ENCODE measurements around the gene VEGFC.

VEGFC gene

DNA sequence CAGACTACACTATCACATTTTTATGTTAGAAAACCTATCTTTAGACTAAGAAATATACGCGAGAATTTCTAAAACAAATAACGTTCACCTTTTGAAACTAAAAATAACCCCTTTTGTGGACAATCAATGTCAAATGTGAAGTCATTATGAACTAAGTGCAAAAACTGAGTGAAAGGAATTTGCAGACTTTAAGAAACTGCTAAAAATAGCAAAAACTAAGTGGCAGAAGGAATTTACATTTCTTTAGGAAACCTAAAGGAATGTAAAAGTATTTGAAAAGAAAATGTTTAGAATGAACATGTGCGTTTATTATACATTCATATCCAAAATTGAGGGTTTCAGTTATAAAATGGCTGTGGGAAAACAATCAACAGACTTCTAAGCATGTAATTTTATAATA lies 58.3 kb downstream of the VEGFC start:
- no peak overlapping the region for H3K4me3 ChIP-seq (ENCODE audit: low read length)
- no peak overlapping the region for H3K27ac ChIP-seq (ENCODE audit: low read length)
- no peak overlapping the region for H3K9ac ChIP-seq (ENCODE audit: low read depth, low read length)
- no peaks in the 10 kb centered on the region for H3K27me3 ChIP-seq (ENCODE audit: insufficient read depth, low read length)
- no peaks in the 10 kb centered on the region for H3K9me3 ChIP-seq (ENCODE audit: insufficient read depth, low read depth, low read length)
- no peaks in the 10 kb centered on the region for H3K36me3 ChIP-seq (ENCODE audit: insufficient read depth, low read depth, low read length)
- peaks cover 5% of the 10 kb centered on the region; the same call in 1 of the 2 replicates for H3K4me1 ChIP-seq (ENCODE audit: insufficient read depth, low read length)

DNA sequence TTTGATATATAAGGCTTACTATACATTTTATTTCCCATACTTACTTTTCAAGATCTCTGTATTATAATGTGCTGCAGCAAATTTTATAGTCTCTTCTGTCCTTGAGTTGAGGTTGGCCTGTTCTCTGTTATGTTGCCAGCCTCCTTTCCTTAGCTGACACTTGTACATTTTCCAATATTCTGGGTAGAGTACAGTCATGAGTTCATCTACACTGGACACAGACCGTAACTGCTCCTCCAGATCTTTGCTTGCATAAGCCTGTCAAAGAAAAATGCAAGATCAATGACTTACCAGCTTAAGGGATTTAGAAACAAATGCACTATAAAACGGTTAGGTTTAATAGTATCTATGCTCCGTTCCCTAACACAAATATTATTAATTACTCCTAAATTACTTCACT lies 63.2 kb downstream of the VEGFC start:
- Histone ChIP-seq H3K4me1 (ENCODE audit: insufficient read depth, low read length) (peaks cover 4% of the 10 kb centered on the region; the same call in 1 of the 2 replicates), H3K27ac (ENCODE audit: low read length) (no peak overlapping the region), H3K9me3 (ENCODE audit: insufficient read depth, low read depth, low read length) (no peaks in the 10 kb centered on the region), H3K4me3 (ENCODE audit: low read length) (no peak overlapping the region), H3K27me3 (ENCODE audit: insufficient read depth, low read length) (no peaks in the 10 kb centered on the region), H3K36me3 (ENCODE audit: insufficient read depth, low read depth, low read length) (no peaks in the 10 kb centered on the region), H3K9ac (ENCODE audit: low read depth, low read length) (no peak overlapping the region)

DNA sequence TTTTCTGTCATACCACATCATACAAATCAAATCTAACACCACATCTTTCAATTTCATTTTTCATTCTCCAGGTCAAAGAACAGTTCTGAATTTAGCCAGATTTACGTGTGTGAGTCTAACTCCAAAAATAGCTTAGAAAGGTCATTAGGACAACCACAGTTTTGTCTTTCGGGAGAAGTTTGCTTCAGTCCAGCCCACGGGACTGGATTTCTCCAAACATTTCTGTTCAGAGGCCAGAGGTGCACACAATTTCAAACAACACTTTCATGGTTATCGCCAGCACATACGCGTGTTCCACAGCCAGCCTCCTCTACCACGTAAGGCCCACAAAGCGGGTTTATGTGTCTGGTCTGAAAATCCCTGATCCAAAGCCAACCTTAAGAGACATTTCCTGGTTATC lies 65.9 kb downstream of the VEGFC start:
- Histone ChIP-seq H3K27ac (ENCODE audit: low read length) (no peak overlapping the region), H3K4me3 (ENCODE audit: low read length) (no peak overlapping the region), H3K4me1 (ENCODE audit: insufficient read depth, low read length) (no peaks in the 10 kb centered on the region), H3K9me3 (ENCODE audit: insufficient read depth, low read depth, low read length) (no peaks in the 10 kb centered on the region), H3K9ac (ENCODE audit: low read depth, low read length) (no peak overlapping the region), H3K27me3 (ENCODE audit: insufficient read depth, low read length) (no peaks in the 10 kb centered on the region), H3K36me3 (ENCODE audit: insufficient read depth, low read depth, low read length) (no peaks in the 10 kb centered on the region)

DNA sequence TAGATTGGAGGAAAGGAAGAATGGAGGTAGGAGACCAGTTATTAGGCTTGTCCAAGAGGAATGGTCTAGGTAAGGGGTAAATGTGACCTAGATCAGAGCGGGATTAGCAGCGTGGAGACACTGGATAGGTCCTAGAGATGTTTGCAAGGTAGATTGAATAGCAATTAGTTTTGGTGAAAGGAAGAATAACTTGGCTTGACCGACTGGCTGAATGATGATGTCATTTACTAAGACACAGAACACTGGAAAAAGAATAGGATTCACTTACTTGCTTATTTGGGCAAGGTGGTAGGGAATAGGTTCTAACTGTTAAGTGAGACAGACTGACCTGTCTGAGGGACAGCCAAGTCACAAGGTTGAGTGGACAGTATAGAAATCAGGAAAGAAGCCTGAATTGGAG lies 71.3 kb downstream of the VEGFC start:
- Histone ChIP-seq H3K4me1 (ENCODE audit: insufficient read depth, low read length) (no peaks in the 10 kb centered on the region), H3K9me3 (ENCODE audit: insufficient read depth, low read depth, low read length) (no peaks in the 10 kb centered on the region), H3K27me3 (ENCODE audit: insufficient read depth, low read length) (no peaks in the 10 kb centered on the region), H3K27ac (ENCODE audit: low read length) (no peak overlapping the region), H3K4me3 (ENCODE audit: low read length) (no peak overlapping the region), H3K36me3 (ENCODE audit: insufficient read depth, low read depth, low read length) (no peaks in the 10 kb centered on the region), H3K9ac (ENCODE audit: low read depth, low read length) (no peak overlapping the region)

DNA sequence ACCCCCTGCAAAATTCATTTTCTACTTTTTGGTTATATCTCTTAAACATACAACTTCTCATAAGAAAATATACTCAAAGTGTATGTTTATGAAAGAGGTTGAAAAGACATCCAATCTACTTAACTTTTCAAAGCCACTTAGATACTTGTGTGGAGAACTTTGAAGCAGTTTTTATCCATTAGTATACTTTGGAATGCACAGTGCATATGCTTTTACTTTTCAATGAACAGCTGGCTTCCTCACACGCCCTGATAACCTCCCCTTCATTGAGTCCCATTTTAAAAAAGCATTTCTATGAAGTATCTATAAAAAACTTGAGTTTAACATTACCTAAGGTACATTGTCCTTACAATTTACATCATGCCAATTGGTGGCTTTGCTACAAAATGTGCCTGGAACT lies 73.8 kb downstream of the VEGFC start:
- Histone ChIP-seq H3K9ac (ENCODE audit: low read depth, low read length) (no peak overlapping the region), H3K27me3 (ENCODE audit: insufficient read depth, low read length) (no peaks in the 10 kb centered on the region), H3K9me3 (ENCODE audit: insufficient read depth, low read depth, low read length) (no peaks in the 10 kb centered on the region; the same call in 1 of the 2 replicates), H3K36me3 (ENCODE audit: insufficient read depth, low read depth, low read length) (no peaks in the 10 kb centered on the region), H3K4me3 (ENCODE audit: low read length) (no peak overlapping the region), H3K4me1 (ENCODE audit: insufficient read depth, low read length) (no peaks in the 10 kb centered on the region), H3K27ac (ENCODE audit: low read length) (no peak overlapping the region)

DNA sequence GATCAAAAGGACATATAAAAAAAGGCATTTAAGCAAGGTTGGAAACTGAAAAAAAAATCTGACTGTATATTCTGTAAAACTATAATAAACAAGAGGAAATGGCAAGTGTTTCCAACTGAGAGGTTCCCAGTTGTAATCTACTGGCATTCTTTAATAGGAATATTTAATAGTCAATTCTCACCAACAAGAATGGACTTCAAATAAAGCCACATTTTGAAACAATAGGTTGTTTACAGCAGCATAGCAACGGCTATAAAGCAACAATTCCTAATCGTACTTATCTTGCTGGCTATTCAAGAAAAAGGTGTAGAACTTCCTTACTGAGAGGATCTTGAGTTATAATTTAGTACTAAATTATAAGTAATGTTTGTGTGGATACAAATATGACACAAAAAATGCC lies 75.5 kb downstream of the VEGFC start:
- no peaks in the 10 kb centered on the region; the same call in 1 of the 2 replicates for H3K9me3 ChIP-seq (ENCODE audit: insufficient read depth, low read depth, low read length)
- no peaks in the 10 kb centered on the region for H3K4me1 ChIP-seq (ENCODE audit: insufficient read depth, low read length)
- H3K27ac ChIP-seq (ENCODE audit: low read length) = no peak overlapping the region
- no peak overlapping the region for H3K9ac ChIP-seq (ENCODE audit: low read depth, low read length)
- H3K4me3 ChIP-seq (ENCODE audit: low read length) = no peak overlapping the region
- no peaks in the 10 kb centered on the region for H3K27me3 ChIP-seq (ENCODE audit: insufficient read depth, low read length)
- H3K36me3 ChIP-seq (ENCODE audit: insufficient read depth, low read depth, low read length) = no peaks in the 10 kb centered on the region

DNA sequence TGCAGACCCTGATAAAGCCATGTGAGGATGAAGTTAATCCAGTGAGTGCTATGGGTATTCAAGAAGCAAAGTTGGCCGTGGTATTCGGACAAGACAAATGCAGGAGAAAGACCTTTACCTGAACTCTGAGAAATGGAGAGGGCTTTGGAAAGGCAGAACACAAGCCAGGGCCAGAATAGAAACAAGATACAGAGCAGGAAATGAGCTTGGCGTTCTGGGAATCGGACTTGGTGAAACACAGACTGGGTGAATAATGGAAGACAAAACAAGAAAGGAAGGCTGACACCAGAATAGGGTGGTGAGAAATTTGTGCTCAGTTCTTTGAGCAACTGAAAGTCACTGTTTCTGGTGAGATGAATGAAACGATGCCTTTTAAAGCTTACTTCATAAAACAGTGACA lies 83.3 kb downstream of the VEGFC start:
- H3K27ac ChIP-seq (ENCODE audit: low read length) = no peak overlapping the region
- H3K4me1 ChIP-seq (ENCODE audit: insufficient read depth, low read length) = no peaks in the 10 kb centered on the region
- H3K4me3 ChIP-seq (ENCODE audit: low read length) = no peak overlapping the region
- no peaks in the 10 kb centered on the region for H3K27me3 ChIP-seq (ENCODE audit: insufficient read depth, low read length)
- no peaks in the 10 kb centered on the region; the same call in 1 of the 2 replicates for H3K9me3 ChIP-seq (ENCODE audit: insufficient read depth, low read depth, low read length)
- H3K9ac ChIP-seq (ENCODE audit: low read depth, low read length) = no peak overlapping the region
- H3K36me3 ChIP-seq (ENCODE audit: insufficient read depth, low read depth, low read length) = no peaks in the 10 kb centered on the region

DNA sequence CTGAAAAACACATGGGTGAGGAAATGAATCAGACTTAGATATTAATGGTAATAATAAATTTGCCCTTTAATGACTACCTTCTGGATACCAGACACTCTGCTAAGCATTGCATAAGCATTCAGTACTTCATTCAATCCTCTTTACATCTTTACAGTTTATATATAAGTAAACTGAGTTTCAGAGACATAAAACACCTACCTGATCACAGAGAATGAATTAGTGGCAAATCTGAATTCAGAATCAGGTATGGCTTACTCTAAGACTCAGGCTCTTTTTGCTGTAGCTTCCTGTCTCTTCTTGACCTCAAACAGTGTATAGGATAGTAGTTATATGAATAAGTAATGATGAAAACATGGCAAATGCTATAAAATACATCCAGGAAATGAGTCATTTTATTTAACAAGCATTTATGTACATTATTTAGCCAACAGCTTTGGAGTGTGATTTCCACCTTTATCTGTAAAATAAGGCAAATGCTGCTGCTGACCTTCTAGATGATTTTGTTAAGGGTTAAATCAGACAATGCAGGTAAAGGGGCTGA lies 83.9 kb downstream of the VEGFC start:
- no peak overlapping the region for H3K4me3 ChIP-seq (ENCODE audit: low read length)
- H3K27ac ChIP-seq (ENCODE audit: low read length) = no peak overlapping the region
- H3K27me3 ChIP-seq (ENCODE audit: insufficient read depth, low read length) = no peaks in the 10 kb centered on the region
- no peaks in the 10 kb centered on the region for H3K9me3 ChIP-seq (ENCODE audit: insufficient read depth, low read depth, low read length)
- no peaks in the 10 kb centered on the region for H3K4me1 ChIP-seq (ENCODE audit: insufficient read depth, low read length)
- no peak overlapping the region for H3K9ac ChIP-seq (ENCODE audit: low read depth, low read length)
- no peaks in the 10 kb centered on the region for H3K36me3 ChIP-seq (ENCODE audit: insufficient read depth, low read depth, low read length)

DNA sequence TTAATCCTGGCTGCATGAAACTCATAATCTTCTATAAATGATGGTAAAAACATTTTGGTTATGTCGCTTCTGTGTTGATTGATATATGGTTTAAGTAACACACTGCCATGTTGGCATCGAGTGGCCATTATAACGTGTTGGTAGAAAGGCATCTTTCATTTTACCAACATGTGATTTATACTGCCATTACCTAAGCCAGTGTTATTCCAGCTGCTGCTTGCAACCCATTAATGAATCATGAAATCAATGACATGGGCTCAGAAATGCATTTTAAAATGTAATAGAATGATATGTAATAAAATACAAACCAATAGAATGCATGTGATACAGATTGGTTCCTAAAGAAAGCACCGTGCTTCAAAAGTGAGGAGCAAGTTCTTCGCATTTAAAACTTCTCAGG lies 102.0 kb downstream of the VEGFC start:
- no peak overlapping the region for H3K4me3 ChIP-seq (ENCODE audit: low read length)
- no peaks in the 10 kb centered on the region for H3K36me3 ChIP-seq (ENCODE audit: insufficient read depth, low read depth, low read length)
- no peak overlapping the region for H3K9ac ChIP-seq (ENCODE audit: low read depth, low read length)
- no peaks in the 10 kb centered on the region for H3K9me3 ChIP-seq (ENCODE audit: insufficient read depth, low read depth, low read length)
- H3K4me1 ChIP-seq (ENCODE audit: insufficient read depth, low read length) = no peaks in the 10 kb centered on the region
- H3K27ac ChIP-seq (ENCODE audit: low read length) = no peak overlapping the region
- no peaks in the 10 kb centered on the region for H3K27me3 ChIP-seq (ENCODE audit: insufficient read depth, low read length)

DNA sequence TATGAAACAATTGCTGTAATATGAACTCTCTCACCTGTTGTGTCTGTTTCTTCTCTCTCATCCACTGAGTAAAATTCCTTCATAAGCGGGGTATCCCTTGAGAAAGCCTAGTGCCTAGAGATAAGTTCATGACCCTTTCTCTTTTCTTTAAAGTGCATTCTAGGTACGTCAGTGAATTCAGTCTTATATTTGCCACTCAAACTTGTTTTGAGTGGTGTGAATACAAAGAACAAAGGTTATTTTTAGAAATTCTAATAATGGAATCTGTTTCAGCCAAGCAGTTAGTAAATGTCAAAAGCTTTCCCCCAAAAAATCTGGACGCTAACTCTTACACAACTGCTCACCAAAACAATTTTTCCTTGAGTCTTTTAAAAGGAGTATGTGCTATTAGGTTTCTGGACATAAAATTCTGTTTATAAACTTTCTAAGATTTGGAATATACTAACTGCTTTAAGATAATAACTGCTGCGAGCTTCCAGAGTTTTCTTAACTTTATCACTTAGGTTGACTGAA lies 112.0 kb downstream of the VEGFC start:
- Histone ChIP-seq H3K9me3 (ENCODE audit: insufficient read depth, low read depth, low read length) (no peaks in the 10 kb centered on the region), H3K27ac (ENCODE audit: low read length) (no peak overlapping the region), H3K4me1 (ENCODE audit: insufficient read depth, low read length) (no peaks in the 10 kb centered on the region; the same call in 1 of the 2 replicates), H3K27me3 (ENCODE audit: insufficient read depth, low read length) (no peaks in the 10 kb centered on the region), H3K4me3 (ENCODE audit: low read length) (no peak overlapping the region), H3K9ac (ENCODE audit: low read depth, low read length) (no peak overlapping the region), H3K36me3 (ENCODE audit: insufficient read depth, low read depth, low read length) (no peaks in the 10 kb centered on the region)

DNA sequence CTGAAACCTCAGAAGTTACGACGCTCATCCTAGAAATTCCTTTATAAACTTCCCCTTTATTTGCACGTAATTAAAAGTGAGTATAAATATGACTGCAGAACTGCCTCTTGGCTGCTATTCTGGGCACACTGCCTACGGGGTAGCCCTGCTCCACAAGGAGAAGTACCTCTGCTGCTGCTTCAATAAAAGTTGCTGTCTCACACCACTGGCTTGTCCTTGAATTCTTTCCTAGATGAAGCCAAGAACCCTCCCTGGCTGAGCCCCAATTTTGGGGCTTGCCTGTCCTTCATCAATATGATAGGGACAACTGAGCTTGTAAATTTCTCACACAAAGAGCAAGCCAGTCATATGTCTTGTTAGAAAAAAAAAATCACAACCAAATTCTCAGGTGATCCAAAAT lies 115.8 kb downstream of the VEGFC start:
- Histone ChIP-seq H3K27ac (ENCODE audit: low read length) (no peak overlapping the region), H3K36me3 (ENCODE audit: insufficient read depth, low read depth, low read length) (no peaks in the 10 kb centered on the region), H3K9ac (ENCODE audit: low read depth, low read length) (no peak overlapping the region), H3K27me3 (ENCODE audit: insufficient read depth, low read length) (no peaks in the 10 kb centered on the region), H3K9me3 (ENCODE audit: insufficient read depth, low read depth, low read length) (no peaks in the 10 kb centered on the region), H3K4me3 (ENCODE audit: low read length) (no peak overlapping the region), H3K4me1 (ENCODE audit: insufficient read depth, low read length) (no peaks in the 10 kb centered on the region; the same call in none of the 2 replicates)

DNA sequence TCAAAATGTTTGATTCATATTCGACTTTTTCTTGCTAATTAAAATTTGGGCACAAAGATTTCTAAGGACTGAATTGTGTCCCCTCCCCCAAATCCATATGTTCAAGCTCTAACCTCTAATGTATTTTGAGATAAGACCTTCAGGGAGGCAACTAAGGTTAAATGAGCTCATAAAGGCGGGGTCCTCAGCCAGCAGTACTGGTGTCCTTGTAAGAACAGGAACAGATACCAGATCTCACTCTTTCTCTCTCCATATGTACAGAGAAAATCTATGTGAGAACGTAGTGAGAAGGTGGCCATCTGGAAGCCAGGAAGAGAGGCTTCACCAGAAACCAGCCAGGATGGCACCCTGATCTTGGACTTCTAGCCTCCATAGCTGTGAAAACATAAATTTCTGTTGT lies 116.9 kb downstream of the VEGFC start:
- Histone ChIP-seq H3K36me3 (ENCODE audit: insufficient read depth, low read depth, low read length) (no peaks in the 10 kb centered on the region), H3K9me3 (ENCODE audit: insufficient read depth, low read depth, low read length) (no peaks in the 10 kb centered on the region), H3K27me3 (ENCODE audit: insufficient read depth, low read length) (no peaks in the 10 kb centered on the region), H3K4me1 (ENCODE audit: insufficient read depth, low read length) (no peaks in the 10 kb centered on the region; the same call in none of the 2 replicates), H3K4me3 (ENCODE audit: low read length) (no peak overlapping the region), H3K27ac (ENCODE audit: low read length) (no peak overlapping the region), H3K9ac (ENCODE audit: low read depth, low read length) (no peak overlapping the region)
